ENCODE measurements around the gene DDB1. TPM values are rescaled to one million over a fixed set of nuclear protein-coding genes. Genes with fewer than 3 reads are reported as not detected.
A peak's percentile ranks its signal among the peaks of the same experiment; 100 is the strongest.
"Not testable (repeated sequence)": the region's sequence is repeated elsewhere in the genome, so short reads cannot be mapped to it uniquely, and the experiment has no call there.

The DDB1 gene
- total RNA-seq, 1 experiment from 2014 or later, result 297 TPM

GRCh38 chr11:61254403-61255025 is 78.4 kb downstream of the DDB1 start:
- H2AK5ac ChIP-seq (ENCODE audit: insufficient read length, low read length), result no peak overlapping the region
- H2BK15ac ChIP-seq (ENCODE audit: low read depth, low read length), result no peak overlapping the region
- no peak overlapping the region for H3K9ac ChIP-seq (ENCODE audit: extremely low read depth, insufficient read length, low read length)
- no peak overlapping the region for H3K18ac ChIP-seq (ENCODE audit: insufficient read length, low read depth, low read length)
- H3K79me1 ChIP-seq (ENCODE audit: insufficient read depth, low read depth, low read length, poor library complexity, severe bottlenecking), result no peaks in the 10 kb centered on the region
- Mint-ChIP-seq H3K27ac (no peak overlapping the region), H3K4me3 (no peak overlapping the region), H3K36me3 (ENCODE audit: insufficient read depth in 1 of 3, low read depth in 3 of 3) (peaks cover 0 to 2% (median 0%) of the 10 kb centered on the region in 3 experiments; a peak in 2 of 7 replicates), H3K4me1 (peaks cover 0 to 3% of the 10 kb centered on the region in 2 experiments; a peak in 1 of 4 replicates), H3K27me3 (ENCODE audit: low read depth) (no peaks in the 10 kb centered on the region; the same call in 1 of the 2 replicates), H3K9me3 (no peaks in the 10 kb centered on the region)
- no peak overlapping the region for H4K8ac ChIP-seq (replicated peaks; ENCODE audit: insufficient read length, low read depth, low read length)
- no peak overlapping the region for H2BK120ac ChIP-seq (ENCODE audit: low read depth, low read length, poor library complexity, severe bottlenecking)
- no peak overlapping the region for H3K23ac ChIP-seq (ENCODE audit: insufficient read length, low read depth, low read length)
- no peaks in the 10 kb centered on the region for H3K9me3 ChIP-seq (ENCODE audit: control insufficient read depth, low read depth, low read length)
- no peak overlapping the region for H2BK12ac ChIP-seq (ENCODE audit: insufficient read length, low read depth, low read length)
- H3K79me2 ChIP-seq (ENCODE audit: insufficient read depth, low read length), result no peaks in the 10 kb centered on the region
- H2BK20ac ChIP-seq (ENCODE audit: low read depth, low read length, poor library complexity, severe bottlenecking), result no peak overlapping the region
- H2AFZ ChIP-seq (ENCODE audit: low read length), result no peak overlapping the region
- H3K4me1 ChIP-seq (ENCODE audit: insufficient read depth, low read length), result no peaks in the 10 kb centered on the region
- H3K14ac ChIP-seq (ENCODE audit: insufficient read depth, low read length), result no peak overlapping the region
- no peak overlapping the region for H2BK5ac ChIP-seq (ENCODE audit: insufficient read length, low read length)
- DNase-seq, result peak; percentile 86
- H4K5ac ChIP-seq (ENCODE audit: insufficient read length, low read depth, low read length), result no peak overlapping the region
- H3K4ac ChIP-seq (ENCODE audit: low read depth, low read length), result no peak overlapping the region
- no peaks in the 10 kb centered on the region for H4K20me1 ChIP-seq (ENCODE audit: control insufficient read depth, insufficient read depth, insufficient read length)
- H4K91ac ChIP-seq (ENCODE audit: insufficient read length, low read depth, low read length), result no peak overlapping the region
- peak; percentile 91 for TF ChIP-seq CTCF (conservative IDR thresholded peaks at IDR 0.05)
- H3K27me3 ChIP-seq (ENCODE audit: insufficient read depth, low read length), result no peaks in the 10 kb centered on the region
- no peak overlapping the region for H3K27ac ChIP-seq (ENCODE audit: insufficient read length, low read depth, low read length)
- H3K4me2 ChIP-seq (ENCODE audit: insufficient read depth, insufficient read length, low read length), result no peak overlapping the region
- WGBS (ENCODE audit: extremely low coverage, insufficient read length, low lambda C conversion rate), result no CpG with 5 or more reads among the region's 12 CpGs
- no peak overlapping the region for H3T11ph ChIP-seq (ENCODE audit: low read length)
- H3K56ac ChIP-seq (ENCODE audit: insufficient read length, low read depth, low read length), result no peak overlapping the region
- no peaks in the 10 kb centered on the region for H3K23me2 ChIP-seq (ENCODE audit: insufficient read length, low read depth, low read length, poor library complexity, severe bottlenecking)

GRCh38 chr11:61252332-61252731 is 80.6 kb downstream of the DDB1 start:
- H3K27me3 ChIP-seq (ENCODE audit: insufficient read depth, low read length); H3K4ac ChIP-seq (ENCODE audit: low read depth, low read length); H3K79me2 ChIP-seq (ENCODE audit: insufficient read depth, low read length); H4K5ac ChIP-seq (ENCODE audit: insufficient read length, low read depth, low read length); H3K4me1 Mint-ChIP-seq; H3K14ac ChIP-seq (ENCODE audit: insufficient read depth, low read length); H4K8ac ChIP-seq (replicated peaks; ENCODE audit: insufficient read length, low read depth, low read length); H3K9me3 ChIP-seq (ENCODE audit: control insufficient read depth, low read depth, low read length); H3K27me3 Mint-ChIP-seq (ENCODE audit: low read depth); H3K56ac ChIP-seq (ENCODE audit: insufficient read length, low read depth, low read length); H3K4me3 Mint-ChIP-seq; H2AK5ac ChIP-seq (ENCODE audit: insufficient read length, low read length); H2BK5ac ChIP-seq (ENCODE audit: insufficient read length, low read length); H2BK20ac ChIP-seq (ENCODE audit: low read depth, low read length, poor library complexity, severe bottlenecking); H4K91ac ChIP-seq (ENCODE audit: insufficient read length, low read depth, low read length); H3K27ac Mint-ChIP-seq; H4K20me1 ChIP-seq (ENCODE audit: control insufficient read depth, insufficient read depth, insufficient read length); H3K18ac ChIP-seq (ENCODE audit: insufficient read length, low read depth, low read length); H3K9me3 Mint-ChIP-seq; H2AFZ ChIP-seq (ENCODE audit: low read length); H3K9ac ChIP-seq (ENCODE audit: extremely low read depth, insufficient read length, low read length); H3K23ac ChIP-seq (ENCODE audit: insufficient read length, low read depth, low read length); H3K4me2 ChIP-seq (ENCODE audit: insufficient read depth, insufficient read length, low read length); H2BK120ac ChIP-seq (ENCODE audit: low read depth, low read length, poor library complexity, severe bottlenecking); H2BK15ac ChIP-seq (ENCODE audit: low read depth, low read length); H3T11ph ChIP-seq (ENCODE audit: low read length); H3K27ac ChIP-seq (ENCODE audit: insufficient read length, low read depth, low read length); DNase-seq; H3K23me2 ChIP-seq (ENCODE audit: insufficient read length, low read depth, low read length, poor library complexity, severe bottlenecking); H3K36me3 Mint-ChIP-seq (ENCODE audit: insufficient read depth in 1 of 3, low read depth in 3 of 3); H3K4me1 ChIP-seq (ENCODE audit: insufficient read depth, low read length); H2BK12ac ChIP-seq (ENCODE audit: insufficient read length, low read depth, low read length); H3K79me1 ChIP-seq (ENCODE audit: insufficient read depth, low read depth, low read length, poor library complexity, severe bottlenecking): not testable (repeated sequence)
- no CpG with 5 or more reads among the region's 1 CpG for WGBS (ENCODE audit: extremely low coverage, insufficient read length, low lambda C conversion rate)
